CD4-positive, alpha-beta T cell treated with Interleukin-17A for 1 hour (primary cell): ENCODE results near the gene FARP1.

Source experiments
- DNase-seq: peaks from one replicate; pipeline ENCODE4 v3.0.0-alpha.2; 2020

Gene FARP1

GRCh38 chr13:98434060-98434459 lies 291.2 kb downstream of the FARP1 start:
- no peak for DNase-seq

DNA sequence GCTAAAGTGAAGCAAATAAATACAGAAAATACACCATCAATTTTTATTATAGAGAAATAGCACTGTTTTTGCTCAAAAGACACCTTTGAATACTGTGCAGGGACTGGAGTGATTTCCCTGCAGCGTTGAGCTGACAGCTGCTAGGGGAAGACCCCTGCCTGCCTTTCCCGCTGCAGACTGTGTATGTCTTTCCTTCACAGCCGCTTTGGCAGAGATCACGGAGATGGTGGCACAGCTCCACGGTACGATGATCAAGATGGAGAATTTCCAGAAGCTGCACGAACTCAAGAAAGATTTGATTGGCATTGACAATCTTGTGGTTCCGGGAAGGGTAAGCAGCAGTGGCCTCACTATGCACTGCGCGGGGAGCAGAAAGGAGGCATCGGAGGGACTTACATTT lies 292.5 kb downstream of the FARP1 start:
- DNase-seq: no peak

- DNase-seq: no peak
Observed at GRCh38 chr13:98436233-98436910, 293.5 kb downstream of the FARP1 start.

DNA sequence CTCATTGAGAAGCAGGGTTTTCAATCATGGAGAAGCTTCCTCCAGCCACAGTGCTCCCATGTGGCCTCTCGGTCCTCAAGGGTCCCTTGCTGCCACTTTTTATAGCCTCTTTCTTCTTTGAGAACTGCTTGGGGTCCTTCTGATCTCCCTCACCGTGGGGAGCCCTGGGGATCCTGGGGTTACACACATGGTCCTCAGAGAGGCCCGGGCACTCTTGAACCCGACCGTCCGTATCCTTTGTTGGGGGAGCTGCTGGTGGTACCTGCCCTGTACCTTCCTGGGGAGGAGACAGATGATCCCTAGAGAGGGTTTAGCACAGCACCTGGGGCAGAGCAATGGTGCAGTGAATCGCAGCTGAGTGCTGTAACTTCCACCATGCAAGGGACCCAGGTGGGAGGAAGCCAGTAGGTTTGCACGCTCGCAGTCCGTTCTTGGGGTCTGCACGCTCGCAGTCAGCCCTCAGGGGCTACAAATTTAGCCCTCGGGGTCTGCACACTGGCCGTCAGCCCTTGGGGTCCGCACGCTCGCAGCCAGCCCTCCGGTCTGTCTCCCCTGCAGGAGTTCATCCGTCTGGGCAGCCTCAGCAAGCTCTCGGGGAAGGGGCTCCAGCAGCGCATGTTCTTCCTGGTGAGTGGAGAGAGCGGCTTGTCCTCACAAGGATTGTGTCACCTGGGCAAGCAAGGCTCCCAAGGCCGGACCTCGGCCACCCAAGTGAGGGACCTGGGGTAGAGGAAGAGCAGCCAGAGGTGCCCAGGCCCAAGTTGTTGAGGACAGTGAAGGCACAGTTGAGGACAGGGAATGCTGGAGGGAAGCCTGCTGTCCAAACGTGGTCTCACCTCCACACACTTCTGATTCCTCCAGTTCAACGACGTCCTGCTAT lies 295.6 kb downstream of the FARP1 start:
- DNase-seq: no peak

- DNase-seq: no peak
Observed at GRCh38 chr13:98439126-98439828, 296.4 kb downstream of the FARP1 start.

DNA sequence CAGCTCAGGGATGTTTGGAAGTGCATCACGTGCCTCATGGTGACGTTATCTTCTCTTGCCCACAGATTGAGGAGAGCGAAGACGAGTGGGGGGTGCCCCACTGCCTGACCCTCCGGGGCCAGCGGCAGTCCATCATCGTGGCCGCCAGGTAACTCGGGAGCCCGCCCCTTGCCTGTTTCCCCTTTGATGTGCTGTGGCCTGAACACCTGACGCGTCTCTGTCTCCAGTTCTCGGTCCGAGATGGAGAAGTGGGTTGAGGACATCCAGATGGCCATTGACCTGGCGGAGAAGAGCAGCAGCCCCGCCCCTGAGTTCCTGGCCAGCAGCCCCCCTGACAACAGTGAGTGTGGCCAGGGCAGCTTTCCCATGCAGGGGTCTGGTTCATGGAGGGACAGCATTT lies 297.0 kb downstream of the FARP1 start:
- DNase-seq: no peak

- no peak for DNase-seq
Observed at GRCh38 chr13:98440390-98441055, 297.6 kb downstream of the FARP1 start.

DNA sequence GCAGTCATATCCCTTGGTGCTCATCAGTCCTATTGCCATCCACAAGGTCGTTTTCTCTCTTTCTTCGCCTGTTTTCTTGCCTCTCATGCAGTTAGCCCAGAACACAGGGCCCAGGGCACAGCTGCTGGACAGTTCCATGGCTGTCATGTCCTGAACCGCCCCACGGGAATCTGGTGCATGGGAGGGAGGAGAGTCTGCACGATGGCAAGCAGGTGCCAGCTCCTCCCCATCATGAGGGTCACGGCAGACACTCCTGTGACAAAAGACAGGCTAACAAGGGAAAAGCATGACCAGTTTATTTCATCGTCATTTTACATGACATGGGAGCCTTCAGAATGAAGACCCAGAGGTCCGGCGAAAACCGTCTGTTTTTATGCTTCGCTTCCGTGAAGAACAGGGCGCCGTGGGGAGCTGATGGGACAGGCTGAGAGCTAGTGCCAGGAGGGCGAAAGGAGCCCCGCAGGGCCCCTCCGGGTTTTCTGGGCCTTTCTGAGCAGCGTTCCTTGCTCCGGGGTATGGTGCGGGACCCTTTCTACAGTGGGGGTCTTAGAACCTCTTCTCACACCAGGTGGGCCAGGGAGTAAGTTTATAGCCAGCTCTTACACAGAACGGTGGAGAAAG lies 298.3 kb downstream of the FARP1 start:
- DNase-seq: no peak

GRCh38 chr13:98442391-98443230 lies 299.7 kb downstream of the FARP1 start:
- no peak for DNase-seq

GRCh38 chr13:98443329-98443728 lies 300.4 kb downstream of the FARP1 start:
- no peak for DNase-seq

DNA sequence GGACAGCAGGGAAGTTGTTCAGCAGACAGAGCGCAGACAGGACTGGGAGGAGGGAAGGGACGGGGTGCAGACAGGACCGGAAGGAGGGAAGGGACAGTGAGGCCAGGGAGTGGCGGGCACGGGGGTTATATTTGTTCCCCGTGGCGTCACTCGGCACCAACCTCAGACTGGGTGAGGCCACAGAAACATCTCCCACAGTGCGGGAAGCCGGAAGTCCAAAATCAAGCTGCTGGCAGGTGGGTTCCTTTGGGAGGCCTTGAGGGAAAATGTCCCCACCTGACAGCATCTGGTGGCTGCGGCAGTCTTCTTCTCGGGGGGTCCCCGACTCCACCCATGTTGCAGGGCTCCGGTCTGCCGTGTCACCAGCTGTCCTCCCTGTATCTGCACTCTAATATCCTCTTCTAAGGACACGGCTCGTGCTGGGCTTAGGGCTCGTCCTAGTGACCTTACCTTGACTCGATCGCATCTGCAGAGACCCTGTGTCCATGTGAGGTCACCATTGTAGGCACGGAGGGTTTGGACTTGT lies 301.0 kb downstream of the FARP1 start:
- DNase-seq: no peak

DNA sequence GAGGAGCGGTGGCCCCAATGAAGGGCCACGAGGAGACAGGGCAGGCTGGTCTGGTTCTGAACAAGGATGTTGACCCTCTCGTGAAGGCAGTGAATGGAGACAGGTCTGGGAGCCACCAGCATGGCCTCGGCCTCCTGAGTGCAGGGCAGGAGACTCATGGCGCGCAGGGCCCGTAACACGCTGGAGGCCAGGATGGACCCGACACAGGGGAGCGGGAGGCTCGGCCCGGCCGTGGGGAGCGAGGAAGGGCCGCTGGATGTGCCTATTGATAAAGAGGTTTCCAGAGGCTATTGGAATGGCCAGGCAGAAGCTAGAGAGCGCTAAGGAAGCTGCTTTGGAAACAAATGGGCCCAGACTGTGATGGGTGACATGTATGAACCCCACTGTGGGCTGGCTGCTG lies 301.5 kb downstream of the FARP1 start:
- DNase-seq: no peak

- DNase-seq: peak; percentile 78
Observed at GRCh38 chr13:98445340-98446233, 302.7 kb downstream of the FARP1 start.

- no peak for DNase-seq
Observed at GRCh38 chr13:98446234-98446621, 303.3 kb downstream of the FARP1 start.

GRCh38 chr13:98447130-98447529 lies 304.2 kb downstream of the FARP1 start:
- DNase-seq: no peak

DNA sequence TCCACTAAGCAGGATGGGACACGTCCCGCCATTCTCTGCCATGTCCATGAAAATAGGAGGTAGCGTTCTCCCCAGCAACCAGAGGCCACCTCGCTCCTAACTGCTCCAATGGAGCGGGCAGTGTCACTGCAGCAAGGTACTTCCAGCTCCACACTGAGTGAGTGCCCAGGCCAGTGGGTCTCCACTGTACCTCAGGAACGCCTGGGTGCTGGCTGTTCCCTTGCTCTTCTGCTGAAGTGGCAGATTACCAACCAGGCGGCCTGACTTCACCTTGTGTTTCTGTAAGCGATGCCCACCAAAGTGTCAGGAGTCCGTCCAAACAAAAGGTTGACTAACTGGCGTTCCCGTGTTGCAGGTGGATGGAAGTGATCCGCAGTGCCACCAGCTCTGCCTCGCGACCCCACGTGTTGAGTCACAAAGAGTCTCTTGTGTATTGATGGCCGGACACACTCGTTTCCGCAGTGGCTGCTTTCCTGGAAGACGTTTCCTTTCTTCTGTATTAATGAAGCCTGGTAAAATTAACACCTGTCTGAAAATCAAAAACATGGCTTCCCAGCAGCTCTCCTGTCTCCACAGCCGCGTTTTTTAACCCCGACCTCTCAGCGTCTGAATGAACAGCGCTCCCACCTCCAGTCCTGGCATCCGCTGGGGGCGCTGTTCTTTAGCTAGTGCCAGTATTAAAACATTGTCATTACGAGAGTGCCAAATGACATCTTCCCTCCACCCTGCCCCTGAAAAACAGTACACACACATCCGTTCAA lies 305.2 kb downstream of the FARP1 start:
- DNase-seq: peak; percentile 27

GRCh38 chr13:98448642-98448928 lies 305.7 kb downstream of the FARP1 start:
- DNase-seq: no peak

DNA sequence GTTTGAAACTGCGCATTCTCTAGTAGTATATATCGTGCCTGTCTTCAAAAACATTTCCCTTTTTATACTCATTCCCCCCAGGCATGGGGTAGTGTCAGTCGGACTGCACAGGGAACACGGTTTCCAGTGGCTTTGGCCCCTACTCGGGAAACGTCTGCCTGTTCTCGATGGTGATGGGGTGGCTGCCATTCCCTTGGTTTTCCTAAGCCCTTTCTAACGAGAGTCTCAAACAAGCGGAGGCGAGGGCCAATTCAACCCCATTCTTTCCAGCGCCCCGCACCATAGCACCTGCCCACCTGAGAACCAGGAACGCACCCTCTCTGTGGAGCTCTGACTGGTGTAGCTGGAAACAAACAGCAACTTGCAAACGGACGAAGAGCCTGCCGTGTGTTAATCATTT lies 306.4 kb downstream of the FARP1 start:
- DNase-seq: no peak

- DNase-seq: no peak
Observed at GRCh38 chr13:98450026-98450425, 307.1 kb downstream of the FARP1 start.
